Esophagus mucosa (tissue), 1 donor: ENCODE results near the gene KIAA1217. TPM values are rescaled to one million over a fixed set of nuclear protein-coding genes. Genes with fewer than 3 reads are reported as not detected.
A peak's percentile ranks its signal among the peaks of the same experiment; 100 is the strongest.
"Not testable (repeated sequence)": the region's sequence is repeated elsewhere in the genome, so short reads cannot be mapped to it uniquely, and the experiment has no call there.

Experiments
- ATAC-seq: fragments of 200-7000 bp; cut with Tn5 transposase; one replicate; pipeline ENCODE4 v1.9.1; 2020
- total RNA-seq: library from RNA; stranded (reverse); gene quantifications from one replicate; pipeline ENCODE4 v1.2.4, GENCODE V29; 2023
- donor health status: DM: yes; HTN: yes; CAD: no.

The KIAA1217 gene
- total RNA-seq, 1 donor from 2014 or later: 69.4 TPM

DNA sequence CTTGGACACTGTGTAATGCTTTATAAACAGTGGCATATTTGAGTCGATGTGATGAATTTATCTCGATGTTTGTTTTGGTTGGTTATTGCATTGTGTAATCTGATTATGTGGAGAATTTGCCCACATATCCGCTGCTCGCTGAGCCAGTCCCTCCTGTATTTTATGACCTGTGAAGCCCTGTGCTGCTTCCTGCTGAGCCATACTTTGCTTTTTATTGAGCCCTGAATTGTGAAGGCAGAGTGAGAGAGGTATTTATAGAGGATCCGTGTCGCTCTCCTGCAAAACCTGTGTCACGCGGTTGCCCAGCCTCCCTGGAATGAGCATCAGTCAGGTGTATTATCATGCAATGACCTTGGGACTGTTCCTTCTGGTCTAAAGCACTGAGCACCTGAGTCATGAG is 261.1 kb downstream of the KIAA1217 start:
- ATAC-seq: peak; percentile 53

DNA sequence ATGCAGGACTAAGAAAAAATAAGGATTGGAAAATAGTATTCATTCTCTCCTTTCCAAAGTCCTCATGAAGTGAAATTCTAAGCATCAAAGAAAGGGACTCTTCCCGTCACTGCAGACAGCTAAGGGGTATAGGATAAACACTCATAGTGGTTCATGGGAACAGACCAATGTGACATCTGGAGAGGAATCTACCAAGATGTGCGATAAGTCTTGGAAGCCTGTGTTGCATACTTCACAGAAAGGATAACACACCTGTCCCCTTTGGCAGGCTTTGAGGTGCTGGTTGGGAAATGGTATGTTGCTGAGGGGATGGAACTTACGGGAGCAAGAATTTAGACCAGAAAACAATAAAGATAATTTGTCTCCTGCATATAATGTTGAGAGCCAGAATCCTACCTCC is 266.7 kb downstream of the KIAA1217 start:
- no peak for ATAC-seq

DNA sequence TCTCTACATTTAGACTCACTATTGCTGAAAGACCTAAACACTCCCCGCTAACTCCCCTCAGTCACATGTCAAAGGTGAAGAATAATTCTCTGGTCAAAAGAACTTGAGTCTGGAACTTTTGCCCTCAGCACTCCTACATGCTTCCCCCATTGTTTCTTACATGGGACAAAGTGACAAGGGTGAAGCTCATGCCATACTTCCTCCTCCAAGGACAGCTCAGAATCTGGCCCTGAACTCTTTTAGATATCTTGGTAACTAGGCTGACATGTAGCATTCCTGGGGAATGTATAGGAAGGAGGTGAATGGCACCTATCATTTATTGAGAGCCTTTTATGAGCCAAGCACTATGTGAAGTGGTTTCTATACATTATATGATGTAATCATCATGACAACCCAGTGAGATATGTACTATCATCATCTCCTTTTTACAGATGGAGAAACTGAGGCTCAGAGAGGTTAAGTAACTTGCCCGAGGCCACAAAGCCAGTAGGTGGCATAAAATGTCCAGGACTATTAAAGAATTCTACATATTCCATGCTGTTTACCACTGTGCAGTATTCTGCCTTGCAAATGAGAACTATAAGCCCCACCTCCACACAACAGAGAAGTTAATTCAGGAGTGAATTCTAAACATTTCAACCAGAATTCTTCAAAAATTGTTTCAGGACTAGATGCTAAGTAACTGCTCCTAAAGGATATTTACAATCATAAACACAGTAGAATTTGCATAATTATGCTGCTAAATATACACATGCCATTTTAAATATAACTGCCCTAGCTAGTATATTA is 268.2 kb downstream of the KIAA1217 start:
- ATAC-seq: no peak

DNA sequence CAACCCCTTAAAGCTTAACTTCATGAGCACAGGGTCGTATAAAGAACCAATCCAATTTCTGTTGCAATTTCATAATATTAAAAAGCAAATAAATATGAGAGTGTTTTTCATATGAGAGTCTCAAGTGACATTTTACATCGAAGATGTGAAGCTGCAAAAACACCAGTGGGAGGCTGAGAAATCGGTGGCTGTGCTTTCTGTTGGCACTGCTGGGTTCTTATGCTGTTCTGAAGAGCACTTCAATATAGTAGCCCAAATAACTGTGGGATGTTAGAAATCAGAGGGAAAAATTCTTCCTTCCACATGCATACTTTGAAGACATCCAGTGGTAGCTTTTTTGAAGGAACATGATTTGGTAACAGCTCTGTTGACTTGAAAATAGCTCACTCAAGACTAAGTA is 269.0 kb downstream of the KIAA1217 start:
- no peak for ATAC-seq

DNA sequence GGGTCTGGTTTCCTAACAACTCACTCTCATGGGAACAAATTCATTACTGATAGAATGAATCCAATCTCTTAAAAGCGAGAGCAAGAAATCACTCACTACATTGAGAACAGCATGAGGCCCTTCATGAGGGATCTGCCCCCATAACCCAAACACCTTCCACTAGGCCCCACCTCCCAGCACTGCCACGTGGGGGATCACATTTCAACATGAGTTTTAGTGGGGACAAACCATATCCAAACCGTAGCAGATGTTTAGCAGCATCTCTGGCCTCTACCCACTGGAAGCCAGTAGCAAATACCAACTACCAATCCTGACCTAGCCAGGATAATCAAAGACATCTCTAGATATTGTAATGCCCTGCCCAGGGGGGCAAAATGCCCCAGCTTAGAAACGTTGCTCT is 270.9 kb downstream of the KIAA1217 start:
- ATAC-seq: no peak

DNA sequence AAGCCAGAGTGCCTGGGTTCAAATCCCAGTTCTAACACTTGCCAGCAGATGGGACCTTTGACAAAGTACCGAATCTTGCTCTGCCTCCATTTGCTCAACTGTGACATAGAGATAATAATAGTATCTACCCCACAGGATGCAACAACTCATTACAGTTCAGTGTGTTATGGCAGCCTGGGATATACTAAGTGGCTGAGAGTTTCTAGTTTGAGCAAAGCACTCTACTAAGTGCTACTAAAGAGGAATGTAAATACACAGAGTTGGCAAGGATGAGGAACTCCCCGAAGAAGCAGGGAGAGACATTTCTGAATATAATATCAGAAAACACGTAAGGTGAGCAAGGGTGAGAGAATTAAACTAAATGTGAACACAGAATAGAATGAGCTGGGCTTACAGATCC is 271.5 kb downstream of the KIAA1217 start:
- ATAC-seq: no peak

DNA sequence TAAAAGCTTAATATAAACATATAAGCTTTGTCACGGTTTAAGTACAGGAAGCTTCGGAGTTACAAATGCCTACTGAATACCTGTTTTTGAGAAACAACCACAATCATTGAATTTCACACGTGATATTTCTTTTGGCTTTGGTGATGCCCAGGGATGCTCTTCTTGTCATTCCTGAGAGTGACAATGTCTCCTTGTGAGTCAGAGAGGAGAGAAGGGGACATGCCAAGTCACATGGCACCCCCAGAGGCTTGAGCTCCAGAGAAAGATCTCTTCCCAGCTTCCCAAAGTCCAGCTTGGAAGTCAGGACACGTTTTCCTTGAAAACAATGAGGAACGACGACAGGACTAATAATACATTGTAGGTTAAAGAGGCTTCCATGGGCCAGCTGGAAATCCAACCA is 272.3 kb downstream of the KIAA1217 start:
- no peak for ATAC-seq

DNA sequence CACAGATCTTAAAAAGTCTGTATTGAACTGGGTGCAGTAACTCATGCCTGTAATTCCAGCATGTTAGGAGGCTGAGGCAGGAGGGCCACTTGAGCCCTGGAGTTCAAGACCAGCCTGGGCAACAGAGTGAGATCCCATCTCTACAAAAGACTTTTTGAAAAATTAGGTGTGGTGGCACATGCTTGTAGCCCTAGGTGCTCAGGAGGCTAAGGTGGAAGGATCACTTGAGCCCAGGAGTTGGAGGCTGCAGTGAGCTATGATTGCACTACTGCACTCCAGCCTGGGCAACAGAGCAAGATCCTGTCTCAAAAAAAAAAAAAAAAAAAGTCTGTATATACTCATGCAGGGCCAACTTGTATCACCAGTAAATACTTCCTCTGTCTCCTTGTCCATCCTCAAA is 273.8 kb downstream of the KIAA1217 start:
- ATAC-seq: not testable (repeated sequence)

DNA sequence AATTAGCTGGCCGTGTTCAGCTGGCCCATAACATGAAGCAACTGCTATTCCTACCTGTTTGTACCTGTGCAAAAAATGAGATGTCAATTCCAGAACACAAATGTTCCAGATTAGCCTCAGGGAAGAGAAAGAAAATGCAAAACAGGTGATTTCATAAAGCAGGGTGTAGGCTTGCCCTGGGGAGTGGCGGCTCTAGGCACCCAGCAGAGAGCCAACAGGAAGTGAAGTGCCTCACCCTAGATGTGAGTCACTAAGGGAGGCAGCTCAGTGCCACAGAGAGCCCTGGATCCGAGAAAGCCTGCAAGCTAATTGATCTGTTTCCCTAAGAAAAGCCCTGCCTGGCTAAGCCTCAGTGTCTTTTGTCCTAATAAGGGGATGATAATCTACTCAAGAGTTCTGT is 274.8 kb downstream of the KIAA1217 start:
- peak; percentile 98 for ATAC-seq

DNA sequence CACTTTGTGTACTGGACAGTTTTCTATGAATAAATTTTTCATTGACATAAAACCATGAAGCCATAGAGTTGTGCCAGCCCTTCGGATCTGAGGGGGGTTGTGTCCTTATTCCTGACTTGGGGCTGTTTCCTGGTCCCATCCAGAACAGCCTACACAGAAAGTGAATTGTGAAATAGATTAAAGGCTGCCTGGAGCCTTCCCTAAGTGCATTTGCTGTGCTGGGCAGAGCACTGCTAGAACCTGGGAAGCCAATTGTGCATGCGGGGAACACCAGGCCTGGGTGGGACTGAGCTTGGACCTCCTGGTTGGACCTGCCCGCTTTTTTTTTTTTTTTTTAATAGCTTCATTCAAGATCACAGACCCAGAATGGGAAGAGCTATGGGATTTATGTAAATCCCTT is 275.8 kb downstream of the KIAA1217 start:
- peak; percentile 11 for ATAC-seq

DNA sequence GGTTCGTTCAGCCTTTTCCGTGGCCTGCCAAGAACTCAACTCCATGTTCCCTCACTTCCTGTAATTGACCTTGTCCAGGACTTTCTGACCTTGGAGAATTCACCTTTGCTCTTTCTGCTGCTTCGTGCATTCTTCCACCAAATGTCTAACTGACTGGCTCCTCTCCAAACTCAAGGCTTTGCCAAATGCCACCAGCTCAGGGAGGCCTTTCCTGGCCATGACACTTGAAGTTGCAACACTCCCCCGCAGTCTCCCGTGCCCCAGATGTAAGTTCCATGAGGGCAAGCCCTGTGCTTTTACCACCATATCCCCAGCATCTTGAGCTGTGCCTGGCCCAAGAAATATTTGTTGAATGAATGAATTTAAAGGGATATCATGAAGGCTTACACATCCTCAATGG is 276.4 kb downstream of the KIAA1217 start:
- ATAC-seq: no peak

DNA sequence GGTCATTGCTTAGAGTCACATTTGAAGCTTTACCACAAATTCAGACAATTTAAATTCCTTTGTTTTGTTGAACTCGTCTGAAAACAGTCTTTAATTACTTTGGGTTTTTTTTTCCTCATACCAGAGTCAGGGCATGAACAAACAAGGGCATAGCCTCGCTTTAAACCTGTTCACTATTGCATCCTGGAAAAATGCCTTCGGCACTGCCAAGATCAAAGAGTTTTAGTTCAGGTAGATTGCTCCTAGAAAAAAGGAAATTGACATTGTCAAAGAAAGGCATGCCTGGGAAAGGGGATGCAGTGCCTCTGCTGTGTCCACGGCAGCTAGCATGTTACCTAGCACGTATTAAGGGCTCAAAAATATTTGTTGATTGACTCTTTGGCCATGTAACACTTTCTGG is 279.7 kb downstream of the KIAA1217 start:
- ATAC-seq: peak; percentile 36

DNA sequence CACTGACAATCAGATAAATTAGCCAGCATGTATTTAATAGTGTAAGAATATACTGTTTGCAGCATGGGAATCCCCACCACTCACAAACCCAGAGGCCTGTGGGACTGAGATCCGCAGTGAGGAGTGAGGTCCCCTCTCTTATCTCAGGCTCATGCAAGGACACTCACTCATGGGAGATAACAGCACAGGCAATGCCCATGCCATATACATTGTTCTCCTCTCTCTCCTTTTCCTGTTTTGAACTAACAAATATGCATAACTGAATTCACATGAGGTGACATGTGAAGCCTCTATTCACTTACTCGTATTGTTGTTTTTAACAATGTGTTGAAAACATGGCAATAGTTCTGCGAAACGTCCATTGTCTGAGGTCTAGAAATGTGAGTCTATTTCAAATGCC is 284.2 kb downstream of the KIAA1217 start:
- no peak for ATAC-seq

DNA sequence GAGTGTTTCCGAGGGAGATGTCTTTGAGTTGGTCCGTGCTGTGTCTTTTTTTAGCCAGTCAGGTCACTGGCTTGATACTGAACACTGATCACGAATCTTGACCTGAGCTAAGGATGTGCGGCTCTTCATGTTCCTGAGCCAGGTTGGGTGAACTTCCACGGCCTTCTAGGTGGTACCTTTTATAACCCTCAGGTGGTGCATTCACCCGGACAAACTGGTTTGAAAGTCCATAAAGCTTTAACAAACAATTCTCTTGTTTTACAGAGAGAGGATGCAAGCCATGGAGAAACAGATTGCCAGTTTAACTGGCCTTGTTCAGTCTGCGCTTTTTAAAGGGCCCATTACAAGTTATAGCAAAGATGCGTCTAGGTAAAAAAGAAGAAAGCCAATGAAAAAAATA is 285.3 kb downstream of the KIAA1217 start:
- no peak for ATAC-seq

DNA sequence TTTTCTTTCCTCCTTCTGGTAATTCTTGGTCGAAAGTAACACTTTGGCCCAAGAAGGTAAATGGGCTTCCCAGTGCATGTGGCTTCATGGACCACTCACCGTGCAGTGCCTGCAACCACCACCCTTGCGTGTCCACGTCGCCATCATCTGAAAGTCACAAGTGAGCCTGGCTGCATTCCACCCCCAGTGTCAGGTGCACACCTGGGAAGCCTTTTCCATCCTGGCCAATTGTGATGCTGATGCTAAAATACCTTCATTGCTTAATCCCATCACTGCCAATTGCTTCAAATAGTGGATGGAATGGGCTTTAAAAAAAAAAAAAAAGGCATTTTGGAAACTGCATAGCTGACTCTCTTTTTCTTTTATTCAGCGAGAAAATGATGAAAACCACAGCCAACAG is 285.8 kb downstream of the KIAA1217 start:
- ATAC-seq: no peak

DNA sequence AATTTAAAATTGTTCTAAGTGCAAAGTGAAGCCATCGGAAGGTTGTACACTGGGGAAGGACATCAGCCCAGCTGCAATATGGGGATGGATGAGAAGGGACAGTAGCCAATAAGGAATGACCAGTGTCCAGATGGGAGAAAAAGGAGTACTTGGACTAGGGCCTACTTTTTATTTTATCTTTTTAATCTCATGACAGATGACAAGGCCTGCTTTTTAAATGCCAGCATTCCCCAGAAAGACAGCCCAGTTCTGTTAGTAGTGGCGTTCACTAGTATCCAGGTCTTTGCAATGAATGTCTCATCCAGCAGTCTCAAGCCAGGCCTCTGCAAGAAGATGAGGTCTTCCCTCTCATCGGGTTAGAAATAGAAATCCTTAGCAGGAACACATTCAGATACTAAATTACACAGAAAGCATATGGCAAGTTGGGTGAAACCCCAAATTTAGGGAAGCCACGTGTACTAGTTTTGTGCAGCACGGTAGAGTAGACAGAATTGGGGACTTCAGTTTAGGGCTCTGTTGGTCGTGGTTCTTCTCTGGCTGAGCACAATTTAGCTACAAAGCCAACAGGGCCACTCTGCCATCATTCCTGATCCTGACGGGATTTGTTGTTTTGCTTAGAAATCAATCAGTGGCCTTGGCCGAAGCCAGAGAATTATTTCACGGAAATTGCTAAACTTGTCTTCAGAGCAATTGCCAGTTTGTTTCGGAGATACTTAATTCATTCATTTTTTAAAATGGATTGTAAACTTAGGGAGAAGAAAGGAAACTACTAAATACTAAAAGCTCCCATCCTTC is 286.9 kb downstream of the KIAA1217 start:
- no peak for ATAC-seq

DNA sequence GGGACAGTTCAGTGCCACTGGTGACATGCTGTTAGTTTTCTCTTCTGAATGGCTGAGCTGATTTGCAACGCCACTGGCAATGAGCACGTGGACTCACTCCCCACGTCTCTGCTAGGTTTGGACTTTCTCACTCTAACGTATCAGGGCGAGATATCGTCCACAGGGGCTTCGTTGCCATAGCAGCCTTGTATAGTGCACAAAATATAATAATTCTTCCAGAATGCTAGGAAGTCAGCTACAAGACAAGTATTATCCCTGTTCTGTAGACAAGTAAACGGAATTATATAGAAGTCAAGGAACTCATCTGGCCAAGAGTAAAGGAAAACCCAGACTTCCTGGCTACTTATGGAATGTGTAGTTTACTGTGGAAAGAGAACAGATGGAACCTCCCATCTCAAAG is 288.0 kb downstream of the KIAA1217 start:
- ATAC-seq: no peak

DNA sequence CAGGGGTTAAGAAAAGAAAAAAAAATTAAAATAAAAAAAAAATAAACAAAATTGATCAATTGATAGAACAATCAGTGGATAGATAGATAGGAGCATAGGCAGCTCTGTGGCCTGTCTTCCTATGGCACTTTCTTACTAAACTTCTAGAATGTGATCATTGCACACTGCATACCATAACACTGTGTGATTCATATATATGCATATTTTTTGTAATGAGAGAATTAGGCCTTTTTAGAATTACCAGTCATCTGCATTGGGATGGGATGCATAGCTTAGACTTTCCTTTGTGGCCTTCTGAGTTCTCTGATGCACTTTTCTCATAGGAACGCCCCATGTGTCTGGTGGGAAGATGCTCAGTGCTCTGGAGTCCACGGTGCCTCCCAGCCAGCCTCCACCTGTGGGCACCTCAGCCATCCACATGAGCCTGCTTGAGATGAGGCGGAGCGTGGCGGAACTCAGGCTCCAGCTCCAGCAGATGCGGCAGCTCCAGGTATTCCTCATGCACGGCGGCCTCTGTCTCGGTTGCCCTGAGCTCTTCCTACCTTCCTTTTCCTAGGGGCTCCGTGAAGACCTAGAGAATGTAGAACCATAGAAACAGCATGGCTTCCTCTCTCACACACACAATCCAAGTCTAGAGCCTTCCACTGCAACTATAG is 292.2 kb downstream of the KIAA1217 start:
- peak; percentile 21 for ATAC-seq

DNA sequence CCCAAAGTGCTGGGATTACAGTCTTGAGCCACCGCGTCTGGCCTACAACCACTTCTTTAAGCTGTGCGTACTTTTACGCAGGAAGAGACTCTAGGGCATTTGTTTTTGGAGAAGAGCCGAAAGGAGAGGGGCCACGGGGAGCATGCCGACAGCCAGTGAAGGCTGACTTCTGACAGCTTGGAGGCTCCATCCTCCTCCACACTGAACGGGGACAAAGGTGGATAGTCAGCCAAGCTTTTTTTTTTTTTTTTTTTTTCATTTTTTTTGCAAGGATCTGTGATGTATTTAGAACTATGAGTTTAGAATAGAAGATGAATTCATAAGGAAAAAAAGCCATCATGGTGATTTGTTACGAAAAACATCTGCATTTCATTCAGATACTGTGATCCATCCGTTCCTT is 293.1 kb downstream of the KIAA1217 start:
- no peak for ATAC-seq

DNA sequence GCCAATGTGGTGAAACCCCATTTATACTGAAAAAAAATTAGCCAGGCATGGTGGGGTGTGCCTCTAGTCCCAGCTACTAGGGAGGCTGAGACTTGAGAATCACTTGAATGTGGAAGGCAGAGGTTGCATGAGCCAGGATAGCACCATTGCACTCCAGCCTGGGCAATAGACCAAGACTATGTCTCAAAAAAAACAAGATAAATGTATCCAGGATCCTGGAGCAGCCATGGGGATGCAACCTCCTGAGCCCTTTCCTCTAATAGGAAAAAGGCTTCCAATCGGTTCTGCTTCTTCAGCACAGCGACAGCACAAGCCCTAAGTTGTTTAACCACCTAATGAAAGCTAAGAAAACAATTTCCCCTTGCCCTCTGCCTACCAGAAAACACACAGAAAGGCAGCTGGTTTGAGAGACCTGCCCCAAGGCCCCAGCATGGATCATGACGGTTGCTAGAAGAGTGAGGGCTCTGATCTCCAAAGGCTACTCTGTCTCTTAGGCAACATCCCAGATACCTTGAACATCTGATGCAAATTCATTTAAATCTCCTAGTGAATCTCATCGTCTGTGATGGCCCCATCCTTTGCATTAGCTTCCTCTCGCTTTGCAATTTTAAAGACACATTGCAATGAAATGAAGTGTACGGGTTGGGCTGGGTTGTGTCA is 294.0 kb downstream of the KIAA1217 start:
- ATAC-seq: no peak

DNA sequence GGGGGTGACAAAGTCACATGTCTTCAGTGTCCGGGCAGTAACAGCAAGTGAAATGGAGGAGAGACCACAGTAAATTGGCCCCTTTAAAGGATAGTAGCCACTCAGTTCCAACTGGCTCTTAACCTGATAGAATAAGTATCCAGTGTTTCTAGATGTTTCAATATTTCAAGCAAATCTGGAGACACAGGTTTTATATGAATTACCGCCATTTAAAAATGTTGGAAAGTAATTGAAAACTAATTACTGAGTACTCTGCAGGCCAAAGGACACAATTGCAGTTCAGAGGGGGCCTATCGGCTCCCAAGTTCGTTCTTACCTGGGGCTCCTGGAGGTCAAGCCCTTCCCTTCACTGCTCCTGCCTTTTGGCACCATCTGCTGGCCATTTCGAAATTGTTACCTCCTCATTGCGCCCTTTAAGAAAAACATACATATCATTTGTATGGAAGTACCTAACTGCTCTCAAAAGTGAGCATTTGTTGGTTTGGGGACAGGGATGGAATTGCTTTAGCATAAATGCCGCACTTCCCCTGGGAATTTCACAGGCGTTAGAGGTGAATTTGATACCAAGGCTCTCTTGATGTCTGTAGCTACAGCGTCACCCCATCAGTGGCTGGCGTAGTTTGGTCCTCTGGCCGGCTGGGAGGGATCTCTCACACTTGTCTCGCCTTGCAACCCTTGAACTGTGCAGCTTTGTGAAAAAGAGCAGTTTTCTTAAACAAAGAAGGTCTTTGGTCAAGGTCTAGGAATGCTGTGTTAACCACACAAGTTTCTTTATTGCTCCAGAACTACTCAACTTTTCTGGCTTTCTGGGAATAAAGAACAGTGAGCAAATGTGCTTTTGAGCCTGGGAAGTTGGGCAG is 294.8 kb downstream of the KIAA1217 start:
- peak; percentile 46 for ATAC-seq

DNA sequence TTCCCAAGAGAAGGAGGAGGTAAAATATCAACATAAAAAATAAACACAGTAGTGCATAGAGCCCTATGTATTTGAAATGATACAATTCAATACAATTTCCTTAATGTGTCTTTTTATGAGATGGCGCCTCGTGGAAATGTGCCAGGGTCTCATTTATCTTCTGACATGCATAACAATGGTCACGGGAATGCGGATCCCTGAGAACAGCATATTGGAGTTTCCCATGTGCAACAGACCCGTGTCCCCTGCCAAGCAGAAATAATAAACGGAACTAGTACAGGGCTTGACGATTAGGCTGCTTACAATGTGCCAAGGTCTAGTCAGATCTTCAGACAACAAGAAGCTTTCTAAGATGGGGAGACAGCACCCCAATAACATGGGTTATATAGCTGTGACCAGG is 296.8 kb downstream of the KIAA1217 start:
- ATAC-seq: peak; percentile 39
